Endothelial cell (in vitro differentiated cells): ENCODE results near the gene SLC35A3. TPM values are rescaled to one million over a fixed set of nuclear protein-coding genes. Genes with fewer than 3 reads are reported as not detected.

Experiments
- DNase-seq: peaks from one replicate; pipeline ENCODE4 v3.0.0; 2021; ENCODE audit warnings: low spot score
- H3K27ac Mint-ChIP-seq: one replicate; pipeline ENCODE4 v1.8.0; 2021; ENCODE audit warnings: mixed read lengths, inconsistent platforms; ENCODE audit not compliant: unreplicated experiment
- H3K27me3 Mint-ChIP-seq: one replicate; pipeline ENCODE4 v1.8.0; 2021; ENCODE audit warnings: mild to moderate bottlenecking, moderate library complexity, mixed read lengths, inconsistent platforms; ENCODE audit not compliant: unreplicated experiment
- H3K36me3 Mint-ChIP-seq: one replicate; pipeline ENCODE4 v1.8.0; 2021; ENCODE audit warnings: mild to moderate bottlenecking, low read depth, mixed read lengths, inconsistent platforms; ENCODE audit not compliant: unreplicated experiment
- H3K4me1 Mint-ChIP-seq: one replicate; pipeline ENCODE4 v1.8.0; 2021; ENCODE audit warnings: mild to moderate bottlenecking, mixed read lengths, inconsistent platforms; ENCODE audit not compliant: unreplicated experiment
- H3K4me3 Mint-ChIP-seq: one replicate; pipeline ENCODE4 v1.8.0; 2021; ENCODE audit warnings: mild to moderate bottlenecking, mixed read lengths, inconsistent platforms; ENCODE audit not compliant: unreplicated experiment
- H3K9me3 Mint-ChIP-seq: one replicate; pipeline ENCODE4 v1.8.0; 2021; ENCODE audit warnings: mixed read lengths, inconsistent platforms; ENCODE audit not compliant: unreplicated experiment
- CTCF ChIP-seq: fragments of 200-600 bp; sonication (generic); IDR thresholded peaks from one replicate; pipeline ENCODE4 v1.5.0; 2021; ENCODE audit warnings: antibody characterized with exemption; ENCODE audit not compliant: unreplicated experiment
- total RNA-seq: library from RNA; stranded (reverse); fragmentation: NEBNext Ultra II Directional; extraction: Animal tissue kit (Norgen Biotek cat#: 25700); gene quantifications from one replicate; pipeline ENCODE4 v1.2.1, GENCODE V29; 2021; ENCODE audit not compliant: unreplicated experiment

Gene SLC35A3
- total RNA-seq, 1 donor from 2014 or later: 19.0 TPM

- H3K36me3 Mint-ChIP-seq: peaks cover 6% of the 10 kb centered on the region
- H3K27ac Mint-ChIP-seq: peak overlapping the region; percentile 16
- H3K27me3 Mint-ChIP-seq: no peaks in the 10 kb centered on the region
- no peaks in the 10 kb centered on the region for H3K9me3 Mint-ChIP-seq
- no peak overlapping the region for H3K4me3 Mint-ChIP-seq
- DNase-seq: no peak
- TF ChIP-seq CTCF: no peak
- peaks cover 29% of the 10 kb centered on the region for H3K4me1 Mint-ChIP-seq
Measured at GRCh38 chr1:100050139-100050538, 80.3 kb downstream of the SLC35A3 start.

- Mint-ChIP-seq H3K27ac (no peak overlapping the region), H3K4me1 (peaks cover 27% of the 10 kb centered on the region), H3K4me3 (no peak overlapping the region), H3K36me3 (peaks cover 5% of the 10 kb centered on the region), H3K27me3 (no peaks in the 10 kb centered on the region), H3K9me3 (no peaks in the 10 kb centered on the region)
- no peak for TF ChIP-seq CTCF
- no peak for DNase-seq
Measured at GRCh38 chr1:100051401-100051800, 81.6 kb downstream of the SLC35A3 start.

- Mint-ChIP-seq H3K27me3 (no peaks in the 10 kb centered on the region), H3K4me1 (peaks cover 23% of the 10 kb centered on the region), H3K4me3 (no peak overlapping the region), H3K27ac (no peak overlapping the region), H3K9me3 (no peaks in the 10 kb centered on the region), H3K36me3 (peaks cover 5% of the 10 kb centered on the region)
- TF ChIP-seq CTCF: no peak
- DNase-seq: no peak
Measured at GRCh38 chr1:100051893-100052292, 82.1 kb downstream of the SLC35A3 start.

- Mint-ChIP-seq H3K36me3 (peaks cover 5% of the 10 kb centered on the region), H3K9me3 (no peaks in the 10 kb centered on the region), H3K4me3 (no peak overlapping the region), H3K27ac (no peak overlapping the region), H3K4me1 (peaks cover 14% of the 10 kb centered on the region), H3K27me3 (no peaks in the 10 kb centered on the region)
- no peak for TF ChIP-seq CTCF
- DNase-seq: no peak
Measured at GRCh38 chr1:100053119-100053518, 83.3 kb downstream of the SLC35A3 start.

- Mint-ChIP-seq H3K4me3 (no peak overlapping the region), H3K36me3 (peaks cover 5% of the 10 kb centered on the region), H3K9me3 (no peaks in the 10 kb centered on the region), H3K4me1 (peaks cover 9% of the 10 kb centered on the region), H3K27me3 (no peaks in the 10 kb centered on the region), H3K27ac (no peak overlapping the region)
- no peak for TF ChIP-seq CTCF
- no peak for DNase-seq
Measured at GRCh38 chr1:100053727-100054126, 83.9 kb downstream of the SLC35A3 start.
